Measurements from ENCODE around the gene FNDC3B. TPM values are rescaled to one million over a fixed set of nuclear protein-coding genes. Genes with fewer than 3 reads are reported as not detected.

FNDC3B gene
- total RNA-seq, 4 donors from 2014 or later: 131 to 179 (median 170) TPM

GRCh38 chr3:172036541-172037215 lies 2.7 kb upstream of the FNDC3B start:
- TF ChIP-seq CTCF (IDR thresholded peaks at IDR 0.05; ENCODE audit: low read depth): no peak

- no peak for TF ChIP-seq CTCF (IDR thresholded peaks at IDR 0.05; ENCODE audit: low read depth)
Measured at GRCh38 chr3:172038798-172039435, 461 bp upstream of the FNDC3B start.

DNA sequence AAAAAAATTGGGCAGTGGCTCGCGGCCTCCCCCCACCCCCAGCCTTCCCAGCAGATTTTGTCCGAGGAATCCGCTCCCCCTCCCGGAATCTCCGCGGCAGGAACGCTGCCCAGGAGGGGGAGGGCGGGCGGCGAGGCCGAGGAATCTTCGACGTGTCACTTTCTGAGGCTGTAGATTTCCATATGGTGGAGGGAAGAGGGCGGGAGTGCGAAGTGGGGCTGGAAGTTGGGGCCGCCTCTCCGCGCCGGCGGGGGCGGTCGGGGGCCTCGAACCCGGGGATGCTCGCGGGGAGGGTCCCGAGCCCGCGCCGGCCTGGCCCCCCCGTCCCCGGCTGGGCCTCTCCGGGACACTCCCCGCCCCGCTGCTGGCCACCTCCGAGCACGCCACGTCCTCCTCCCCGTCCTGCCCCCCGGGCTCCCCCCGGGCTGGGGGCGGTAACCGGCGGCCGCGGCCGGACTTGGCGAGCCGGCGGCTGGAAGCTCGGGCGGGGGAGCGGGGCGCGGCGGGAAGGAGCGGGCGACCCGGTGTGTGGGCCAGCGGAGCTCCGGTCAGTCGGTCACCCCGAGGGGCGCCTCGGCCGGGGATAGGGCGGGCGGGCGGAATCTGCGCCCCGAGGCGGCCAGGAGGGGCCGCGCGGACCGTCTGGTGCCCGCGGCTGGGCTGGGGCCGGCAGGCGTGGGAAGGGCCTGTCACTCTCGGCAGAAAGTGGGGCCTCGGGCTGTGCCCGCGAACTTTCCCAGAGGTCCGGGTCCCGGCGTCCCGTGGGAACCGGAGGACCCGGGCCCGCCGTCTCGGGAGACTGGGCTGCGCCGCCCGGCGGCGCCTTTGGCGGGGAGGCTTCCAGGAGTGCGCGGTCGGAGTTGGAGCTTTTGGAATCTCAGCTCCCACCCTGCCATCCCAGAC lies 951 bp downstream of the FNDC3B start:
- no peak for TF ChIP-seq CTCF (IDR thresholded peaks at IDR 0.05; ENCODE audit: low read depth)

GRCh38 chr3:172040981-172041963 lies 1.9 kb downstream of the FNDC3B start:
- no peak for TF ChIP-seq CTCF (IDR thresholded peaks at IDR 0.05; ENCODE audit: low read depth)

GRCh38 chr3:172042136-172042662 lies 2.8 kb downstream of the FNDC3B start:
- TF ChIP-seq CTCF (IDR thresholded peaks at IDR 0.05; ENCODE audit: low read depth): no peak

DNA sequence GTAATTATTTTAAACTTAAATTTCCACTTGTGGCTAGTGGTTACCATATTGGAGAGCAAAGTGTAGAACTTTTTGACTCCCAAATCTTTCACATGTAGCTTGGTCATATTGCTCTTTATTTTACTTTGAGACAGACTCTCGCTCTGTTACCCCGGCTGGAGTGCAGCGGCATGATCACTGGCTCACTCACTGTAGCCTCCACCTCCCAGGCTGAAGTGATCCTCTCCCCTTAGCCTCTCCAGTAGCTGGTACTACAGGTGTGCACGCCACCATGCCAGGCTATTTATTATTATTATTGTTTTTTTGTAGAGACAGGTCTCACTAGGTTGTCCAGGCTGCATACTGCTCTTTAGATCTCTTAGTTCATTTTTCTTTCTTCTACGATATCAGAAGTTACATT lies 3.9 kb downstream of the FNDC3B start:
- no peak for TF ChIP-seq CTCF (IDR thresholded peaks at IDR 0.05; ENCODE audit: low read depth)
